Endothelial cell of umbilical vein (primary cell): ENCODE data around the gene MAP4K4. TPM values are rescaled to one million over a fixed set of nuclear protein-coding genes. Genes with fewer than 3 reads are reported as not detected.

ENCODE experiments used
- BruUV-seq: library from RNA; stranded (reverse); fragments of 400-500 nt; replicated peaks from 2 replicates; lab custom pipeline; 2021; lab: Mats Ljungman, UMichigan
- CTCF ChIA-PET: fragments of 300-600, 350-600 bp; sonication (Branson Sonifier 250); formaldehyde crosslinking; loops from one replicate; lab custom pipeline; 2021; ENCODE audit warnings: antibody characterized with exemption, inconsistent platforms; lab: Charles Lee
- POLR2A ChIA-PET: fragments of 300-600, 350-600 bp; sonication (Branson Sonifier 250); formaldehyde crosslinking; loops from one replicate; lab custom pipeline; 2021; ENCODE audit warnings: antibody characterized with exemption, inconsistent platforms; lab: Charles Lee
- DNase-seq: peaks from one replicate; pipeline ENCODE4 v3.0.0-alpha.2; 2011; ENCODE audit warnings: low read depth, low spot score
- FAIRE-seq: peaks from 2 replicates; lab custom pipeline; 2011; peaks lifted over from hg19 to GRCh38; lab: Jason Lieb, UNC
- H2AFZ ChIP-seq: 2 replicates; pipeline ENCODE4 v1.6.0; 2012; ENCODE audit warnings: low read depth, low read length, control low read depth, inconsistent platforms
- H3K27ac ChIP-seq: 2 replicates; pipeline ENCODE4 v1.5.1; 2011; ENCODE audit warnings: low read depth, mild to moderate bottlenecking, control low read depth, low read length, moderate library complexity; ENCODE audit not compliant: insufficient read depth
- H3K27me3 ChIP-seq, 2 experiments: 2 replicates each; pipeline versions ENCODE4 v1.6.0 to v1.6.1; 2011; ENCODE audit warnings: low read length in 2 of 2, mixed read lengths in 1 of 2; ENCODE audit not compliant: control insufficient read depth in 2 of 2, insufficient read depth in 2 of 2
- H3K36me3 ChIP-seq, 2 experiments: 2 replicates in 1 of 2; 3 replicates in 1 of 2; pipeline ENCODE4 v1.5.1; 2011; ENCODE audit warnings: low read length in 2 of 2, mild to moderate bottlenecking in 1 of 2, moderate library complexity in 1 of 2; ENCODE audit not compliant: control insufficient read depth in 2 of 2, insufficient read depth in 2 of 2; ENCODE audit errors: extremely low read depth in 1 of 2
- H3K4me1 ChIP-seq: 3 replicates; pipeline ENCODE4 v1.5.1; 2011; ENCODE audit warnings: mild to moderate bottlenecking, low read length; ENCODE audit not compliant: control insufficient read depth, insufficient read depth; ENCODE audit errors: extremely low read depth
- H3K4me2 ChIP-seq: 2 replicates; pipeline ENCODE4 v1.6.1; 2011; ENCODE audit warnings: low read length, control low read depth, mixed read lengths; ENCODE audit not compliant: insufficient read depth
- H3K4me3 ChIP-seq, 3 experiments: fragments of 200-600 bp in 1 of 3; sonication (generic), shearing (Covaris generic) in 1 of 3; replicated peaks in 1 of 3; 2 replicates each; pipeline ENCODE4 v1.5.1; 2011 to 2016; ENCODE audit warnings: control low read depth in 3 of 3, low read length in 3 of 3, mild to moderate bottlenecking in 2 of 3, inconsistent platforms in 1 of 3, low read depth in 1 of 3, moderate library complexity in 1 of 3; ENCODE audit not compliant: insufficient read depth in 1 of 3
- H3K79me2 ChIP-seq: 2 replicates; pipeline ENCODE4 v1.6.0; 2012; ENCODE audit warnings: low read length, inconsistent platforms; ENCODE audit not compliant: control insufficient read depth, insufficient read depth
- H3K9ac ChIP-seq: replicated peaks from 2 replicates; pipeline ENCODE3; 2011; ENCODE audit warnings: low read length, control low read depth; ENCODE audit not compliant: insufficient read depth; ENCODE audit errors: extremely low read depth
- H3K9me1 ChIP-seq: replicated peaks from 3 replicates; pipeline ENCODE4 v1.6.0; 2011; ENCODE audit warnings: mild to moderate bottlenecking, low read length; ENCODE audit not compliant: control insufficient read depth, insufficient read depth; ENCODE audit errors: extremely low read depth
- H3K9me3 ChIP-seq: replicated peaks from 2 replicates; pipeline ENCODE4 v1.5.1; 2012; ENCODE audit warnings: low read length, inconsistent platforms; ENCODE audit not compliant: control insufficient read depth, insufficient read depth
- H4K20me1 ChIP-seq: replicated peaks from 2 replicates; pipeline ENCODE3; 2011; ENCODE audit warnings: mild to moderate bottlenecking, low read length; ENCODE audit not compliant: control insufficient read depth, insufficient read depth; ENCODE audit errors: extremely low read depth
- CTCF ChIP-seq, 2 donors: IDR thresholded peaks; 1 replicate in 1 of 2; 2 replicates in 1 of 2; pipeline ENCODE4 v1.5.1; 2011; ENCODE audit warnings: low read length in 2 of 2, mild to moderate bottlenecking in 2 of 2, moderate library complexity in 2 of 2, control low read depth in 1 of 2, inconsistent platforms in 1 of 2, low read depth in 1 of 2; ENCODE audit not compliant: insufficient read depth in 1 of 2; ENCODE audit errors: extremely low read depth in 1 of 2
- EZH2 ChIP-seq: IDR thresholded peaks from 2 replicates; pipeline ENCODE4 v1.6.1; 2012; ENCODE audit warnings: borderline replicate concordance, low read depth, mild to moderate bottlenecking, moderate library complexity, low read length, inconsistent platforms; ENCODE audit not compliant: severe bottlenecking
- FOS ChIP-seq: IDR thresholded peaks from 2 replicates; pipeline ENCODE4 v1.6.1; 2011; ENCODE audit warnings: mild to moderate bottlenecking, low read length, moderate library complexity, borderline replicate concordance; ENCODE audit not compliant: insufficient read depth
- GATA2 ChIP-seq: IDR thresholded peaks from 2 replicates; pipeline ENCODE4 v1.7.0; 2011; ENCODE audit warnings: low read depth, mild to moderate bottlenecking, moderate library complexity, mixed read lengths, low read length; ENCODE audit not compliant: insufficient read length, insufficient read depth
- JUN ChIP-seq: IDR thresholded peaks from 2 replicates; pipeline ENCODE4 v1.6.1; 2011; ENCODE audit warnings: borderline replicate concordance, low read depth; ENCODE audit not compliant: insufficient read length, insufficient read depth
- MAX ChIP-seq: IDR thresholded peaks from 2 replicates; pipeline ENCODE4 v1.6.1; 2011; ENCODE audit not compliant: insufficient read depth, insufficient read length
- MYC ChIP-seq: IDR thresholded peaks from one replicate; pipeline ENCODE4 v1.6.1; 2011; ENCODE audit warnings: mild to moderate bottlenecking, low read depth, low read length
- POLR2A ChIP-seq: IDR thresholded peaks from 2 replicates; pipeline ENCODE4 v1.6.1; 2012; ENCODE audit warnings: low read depth, mild to moderate bottlenecking, control low read depth, low read length
- POLR2AphosphoS5 ChIP-seq: IDR thresholded peaks from 2 replicates; pipeline ENCODE4 v1.6.1; 2012; ENCODE audit warnings: low read depth, mild to moderate bottlenecking, control low read depth, low read length, moderate library complexity; ENCODE audit not compliant: insufficient read depth
- dilution Hi-C: fragments of 300-500 bp; cut with MboI; formaldehyde crosslinking; loops from one replicate; pipeline ENCODE4 v1.15.0; 2019; ENCODE audit warnings: low sequenced_read_pairs; ENCODE audit not compliant: extremely low pct_ligation_motif_present
- intact Hi-C: fragments of 100-400 bp; cut with micrococcal nuclease; formaldehyde crosslinking; loops from one replicate; pipeline ENCODE4 v1.10.0; 2022
- polyA plus RNA-seq, 4 experiments: library from polyadenylated mRNA; depleted of rRNA in 3 of 4; stranded (reverse) in 3 of 4; unstranded in 1 of 4; fragments of >200 nt; gene quantifications; 2 replicates each; pipeline versions ENCODE4 v1.2.1 to v1.2.3, GENCODE V29; 2011 to 2012; ENCODE audit warnings: missing spikeins in 1 of 4
- total RNA-seq: library from RNA; stranded (reverse); gene quantifications from 2 replicates; pipeline ENCODE4 v1.2.3, GENCODE V29; 2021

MAP4K4 gene
- total and polyA plus RNA-seq, 2 donors (not counting 3 experiments of a cell fraction or from before 2014, with no cell fraction given): 79.4 to 269 TPM

- POLR2A ChIA-PET: interaction anchor here (0.5 kb wide), 1 partner anchor 62 kb away, joined by 3 read pairs; no protein-coding TSS in a partner anchor
- no peak for TF ChIP-seq GATA2
- no peak for TF ChIP-seq POLR2A
- no peak for TF ChIP-seq MYC
- no peak for TF ChIP-seq CTCF (IDR thresholded peaks at IDR 0.05; ENCODE audit: extremely low read depth in 1 of 2, insufficient read depth in 1 of 2, low read depth in 1 of 2, low read length in 2 of 2)
- TF ChIP-seq JUN: no peak
- no peak for TF ChIP-seq EZH2
- TF ChIP-seq FOS: no peak
- no peak for TF ChIP-seq POLR2AphosphoS5
- no peak for TF ChIP-seq MAX
- intact Hi-C loops (no loop called here), dilution Hi-C loops (no loop called here)
- no TSS peak for BruUV-seq
- H3K9me3 ChIP-seq: no peaks in the 10 kb centered on the region
- peaks cover 0 to 2% of the 10 kb centered on the region in 2 experiments for H3K36me3 ChIP-seq
- CTCF ChIA-PET: interaction anchor here (1.0 to 1.8 kb wide), 11 partner anchors 10 to 479 kb away, joined by 3 to 13 read pairs (median 5); partner anchors contain the start of gene MAP4K4
- FAIRE-seq: no peak
- no peak overlapping the region for H3K4me3 ChIP-seq
- no peaks in the 10 kb centered on the region for H3K9me1 ChIP-seq
- peaks cover 21% of the 10 kb centered on the region for H4K20me1 ChIP-seq
- H3K4me2 ChIP-seq: no peak overlapping the region
- H3K4me1 ChIP-seq: peaks cover 50% of the 10 kb centered on the region
- peaks cover 97% of the 10 kb centered on the region for H3K79me2 ChIP-seq
- H3K9ac ChIP-seq: no peak overlapping the region
- no peak overlapping the region for H3K27ac ChIP-seq
- DNase-seq: no peak
- no peaks in the 10 kb centered on the region for H3K27me3 ChIP-seq
- H2AFZ ChIP-seq: no peak overlapping the region
Observed at GRCh38 chr2:101821059-101821805, 123.7 kb downstream of the MAP4K4 start.
